GM15510 (cell line): ENCODE measurements around the gene SLC22A2.

ENCODE experiments used
- POLR2A ChIP-seq: IDR thresholded peaks from 3 replicates; pipeline ENCODE4 v1.6.1; 2011; ENCODE audit warnings: borderline replicate concordance; ENCODE audit not compliant: insufficient read length; ENCODE audit errors: extremely low read depth

Gene SLC22A2

DNA sequence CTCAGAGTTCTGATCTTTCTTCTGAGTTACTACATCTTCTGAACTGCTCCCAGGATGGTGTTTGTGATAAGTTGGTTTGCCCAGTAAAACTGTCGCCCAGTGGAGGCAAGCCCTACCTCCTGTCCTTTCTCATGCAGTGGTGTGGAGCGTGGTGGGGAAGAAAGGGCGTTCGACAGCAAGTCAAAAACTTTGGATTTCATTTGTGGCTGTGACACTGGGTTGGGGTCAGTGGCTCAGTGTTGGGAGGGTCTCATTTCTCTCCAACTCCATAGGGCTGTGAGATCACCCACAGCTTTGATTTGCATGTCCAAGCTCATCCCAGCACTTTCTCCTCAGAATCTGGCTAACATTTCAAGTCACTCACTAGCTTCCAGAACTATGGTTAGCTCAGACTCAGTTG, 17.5 kb upstream of the SLC22A2 start:
- TF ChIP-seq POLR2A, result no peak

DNA sequence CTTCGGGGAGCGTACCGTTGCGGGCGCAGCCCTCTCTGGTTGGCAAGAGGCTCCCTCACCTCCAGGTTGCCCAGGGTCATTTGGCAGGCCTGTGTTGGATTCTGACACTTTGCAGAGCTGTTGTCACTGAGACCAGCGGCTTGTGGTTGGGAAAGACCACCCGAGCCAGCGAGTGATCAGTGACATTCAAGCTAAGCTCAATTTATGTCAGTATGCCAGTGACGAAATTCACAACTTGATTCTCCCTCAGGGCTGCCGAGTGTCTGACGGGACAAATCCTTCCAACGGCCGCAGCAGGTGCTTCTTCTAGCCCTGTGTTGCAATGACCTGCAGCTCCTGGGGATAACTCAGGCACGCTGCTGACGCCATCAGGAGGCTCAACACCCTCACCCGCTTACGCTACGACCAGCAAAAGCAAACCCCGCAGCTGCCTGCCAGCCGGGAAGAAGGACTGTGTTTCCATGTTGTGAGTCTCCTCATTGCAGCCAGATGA, 16.9 kb upstream of the SLC22A2 start:
- TF ChIP-seq POLR2A, result no peak

DNA sequence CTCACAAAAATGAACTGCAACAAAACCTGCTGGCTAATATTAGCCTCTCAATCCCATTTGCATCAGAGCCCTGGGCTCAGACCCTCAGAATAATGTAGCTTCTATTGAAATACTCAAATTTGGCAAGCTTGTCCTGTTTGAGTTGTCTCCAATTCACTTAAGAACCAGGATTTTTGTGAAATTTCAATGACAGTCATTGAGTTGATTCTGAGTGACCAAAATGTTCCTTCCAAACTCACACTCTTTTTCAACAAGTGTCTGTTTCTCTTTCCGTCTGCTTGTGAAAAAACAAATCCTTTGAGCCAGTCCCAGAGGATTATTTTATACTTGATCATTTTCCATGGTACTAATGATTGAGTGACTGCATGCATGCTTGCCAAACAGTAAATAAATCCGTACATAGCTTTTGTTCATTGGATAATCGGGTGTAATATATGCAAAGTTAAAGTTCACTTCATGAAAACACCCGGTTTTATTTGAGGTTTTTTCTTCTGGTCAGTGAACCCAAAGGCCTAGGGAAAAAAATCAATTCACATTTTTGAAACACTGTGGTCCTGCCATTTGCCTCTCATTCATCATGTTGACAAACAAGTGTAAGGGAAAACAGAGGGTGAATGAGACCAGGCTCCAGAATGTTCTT, 16.4 kb upstream of the SLC22A2 start:
- TF ChIP-seq POLR2A, result no peak

- TF ChIP-seq POLR2A, result no peak
Measured at GRCh38 chr6:160273750-160274149, 15.1 kb upstream of the SLC22A2 start.

- no peak for TF ChIP-seq POLR2A
Measured at GRCh38 chr6:160273196-160273595, 14.6 kb upstream of the SLC22A2 start.

DNA sequence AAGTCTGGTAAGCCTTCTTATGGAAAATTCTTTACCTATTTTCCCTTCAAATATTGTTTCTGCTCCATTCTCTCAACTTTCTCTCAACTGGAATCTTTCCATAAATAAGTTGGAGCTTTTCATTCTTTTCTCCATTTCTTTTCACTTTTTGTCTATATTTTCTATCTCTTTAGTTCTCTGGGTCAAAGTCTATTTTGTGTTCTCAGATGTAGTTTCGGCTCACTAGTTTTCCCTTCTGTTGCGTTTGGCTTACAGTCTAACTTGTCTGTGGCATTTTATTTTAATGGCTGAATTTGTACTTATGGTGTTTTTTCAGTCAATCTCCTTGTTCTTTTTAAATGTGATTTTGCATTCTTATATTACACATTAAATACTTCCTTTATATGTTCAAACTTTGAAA, 14.1 kb upstream of the SLC22A2 start:
- TF ChIP-seq POLR2A, result no peak

DNA sequence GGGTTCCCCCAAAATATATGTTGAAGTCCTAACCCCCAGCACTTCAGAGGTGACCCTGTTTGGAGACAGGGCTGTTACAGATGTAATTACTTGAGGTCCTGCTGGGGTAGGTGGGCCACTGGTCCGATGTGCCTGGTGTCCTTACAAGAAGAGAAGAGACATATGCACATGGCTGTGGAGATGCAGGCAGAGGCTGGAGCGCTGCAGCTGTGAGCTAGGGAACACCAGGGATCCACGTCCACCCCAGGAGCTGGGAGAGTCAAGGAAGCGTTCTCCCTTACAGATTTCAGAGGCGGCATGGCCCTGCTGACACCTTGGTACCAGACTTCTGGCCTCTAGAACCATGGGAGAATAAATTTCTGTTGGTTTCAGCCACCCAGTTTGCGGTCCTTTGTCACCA, 11.7 kb upstream of the SLC22A2 start:
- TF ChIP-seq POLR2A, result no peak

- no peak for TF ChIP-seq POLR2A
Measured at GRCh38 chr6:160269771-160270170, 11.2 kb upstream of the SLC22A2 start.

DNA sequence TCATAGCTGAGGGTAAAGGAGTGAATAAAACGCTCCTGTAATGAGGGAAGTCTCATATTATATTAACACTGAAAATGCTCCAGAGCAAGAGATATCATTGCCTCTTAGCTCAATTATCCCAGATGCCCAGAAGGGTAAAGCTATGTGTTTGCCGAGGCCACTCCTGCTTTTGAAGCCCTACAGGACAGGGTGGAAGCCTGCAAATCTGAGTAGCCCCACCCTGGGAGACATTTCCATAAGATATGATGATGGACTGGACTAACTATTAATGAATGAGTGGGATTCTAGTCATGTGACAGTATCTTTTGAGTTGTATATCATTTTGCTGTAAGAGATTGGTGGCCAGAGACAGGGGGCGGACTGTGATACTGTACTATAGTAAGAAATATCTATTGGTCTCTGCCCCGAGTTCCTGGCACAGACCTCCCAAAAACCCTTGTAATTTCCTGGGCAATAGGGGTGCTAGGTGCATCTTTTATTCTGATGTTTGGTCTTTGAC, 10.5 kb upstream of the SLC22A2 start:
- TF ChIP-seq POLR2A, result no peak

DNA sequence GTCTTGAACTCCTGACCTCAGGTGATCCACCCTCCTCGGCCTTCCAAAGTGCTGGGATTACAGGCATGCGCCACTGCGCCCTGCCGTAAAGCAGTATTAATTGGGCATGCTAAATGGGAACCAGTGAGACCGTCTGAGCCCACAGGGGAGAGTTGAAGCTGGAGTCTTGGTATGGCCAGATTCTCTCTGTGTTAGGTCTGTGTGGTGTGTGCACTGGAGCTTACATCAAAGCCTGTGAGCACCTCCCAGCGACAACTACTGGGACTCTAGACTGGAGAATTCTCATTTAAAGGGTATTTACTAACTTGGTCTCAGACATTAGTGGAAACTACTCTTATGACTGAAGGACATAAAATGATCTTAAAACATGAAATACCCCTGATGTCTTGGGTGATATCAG, 8.5 kb upstream of the SLC22A2 start:
- TF ChIP-seq POLR2A, result no peak

- TF ChIP-seq POLR2A, result no peak
Measured at GRCh38 chr6:160265869-160266476, 7.4 kb upstream of the SLC22A2 start.

DNA sequence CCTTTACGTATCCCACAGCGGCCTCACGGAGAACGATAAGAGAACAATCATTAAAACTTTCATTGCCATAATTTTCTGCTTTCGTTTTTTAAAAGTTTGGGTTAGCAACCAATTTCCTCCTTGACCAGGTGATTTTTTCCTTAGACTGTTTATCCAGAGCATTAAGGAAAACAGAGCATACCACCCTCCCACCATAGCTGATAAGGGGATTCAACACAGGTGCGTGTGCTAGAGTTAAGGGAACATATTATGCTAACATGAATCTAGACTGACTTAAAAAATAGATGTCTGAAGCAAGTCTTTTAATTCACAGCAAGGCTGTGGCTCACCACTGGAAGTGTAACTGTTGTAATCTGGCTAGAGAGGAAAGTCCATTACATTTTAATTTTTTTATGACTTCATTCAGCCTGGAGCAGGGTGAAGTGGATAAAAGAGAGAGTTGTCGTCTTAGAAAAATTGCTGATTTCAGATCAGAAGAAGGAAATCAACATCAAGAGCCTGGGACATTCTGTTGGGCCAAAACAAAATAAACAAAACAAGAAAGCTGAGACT, 5.5 kb upstream of the SLC22A2 start:
- no peak for TF ChIP-seq POLR2A

GRCh38 chr6:160263196-160263939, 4.7 kb upstream of the SLC22A2 start:
- TF ChIP-seq POLR2A, result no peak

- TF ChIP-seq POLR2A, result no peak
Measured at GRCh38 chr6:160261991-160262680, 3.5 kb upstream of the SLC22A2 start.
